ENCODE results near the gene NDRG3. TPM values are rescaled to one million over a fixed set of nuclear protein-coding genes. Genes with fewer than 3 reads are reported as not detected.
A peak's percentile ranks its signal among the peaks of the same experiment; 100 is the strongest.

The NDRG3 gene
- total and polyA plus RNA-seq, 2 experiments from 2014 or later: 19.8 to 23.3 TPM

DNA sequence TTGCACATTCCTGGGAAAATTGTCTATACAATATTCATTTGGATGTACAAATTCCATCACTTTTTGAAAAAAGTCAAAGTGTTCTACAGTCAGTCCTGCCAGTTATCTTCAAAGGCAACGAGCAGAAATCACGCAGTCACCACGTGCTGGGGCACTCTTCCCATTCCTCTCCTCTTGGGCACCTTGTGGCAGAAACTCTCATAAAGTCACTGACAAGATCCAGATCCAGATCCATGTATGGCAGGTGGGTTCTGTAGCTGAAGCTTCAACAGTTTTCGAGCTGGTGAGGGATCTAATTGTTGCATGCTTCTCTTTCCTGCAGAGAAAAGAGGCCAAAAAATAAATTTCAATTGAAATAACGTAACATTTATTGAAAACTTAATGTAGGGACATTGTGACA, 6.7 kb upstream of the NDRG3 start:
- Histone ChIP-seq H4K20me1 (ENCODE audit: insufficient read depth) (no peaks in the 10 kb centered on the region), H3F3A (ENCODE audit: insufficient read depth) (peaks cover 35% of the 10 kb centered on the region), H3K79me2 (ENCODE audit: insufficient read depth) (no peaks in the 10 kb centered on the region), H3K27ac (no peak overlapping the region), H3K9me3 (ENCODE audit: low read depth) (no peaks in the 10 kb centered on the region), H2AFZ (no peak overlapping the region), H3K4me2 (ENCODE audit: unreplicated experiment) (no peak overlapping the region), H3K36me3 (ENCODE audit: low read depth) (peaks cover 13% of the 10 kb centered on the region; the same call in 1 of the 2 replicates), H3K27me3 (replicated peaks; ENCODE audit: insufficient read depth) (no peaks in the 10 kb centered on the region), H3K4me3 (no peak overlapping the region), H3K4me1 (ENCODE audit: insufficient read depth) (peaks cover 11% of the 10 kb centered on the region; the same call in 1 of the 2 replicates), H3K9ac (no peak overlapping the region), H3K9me2 (ENCODE audit: insufficient read depth) (no peaks in the 10 kb centered on the region)
- DNase-seq: no peak
- no peak for TF ChIP-seq EZH2 (IDR thresholded peaks at IDR 0.05; ENCODE audit: insufficient read depth, poor library complexity, severe bottlenecking)
- TF ChIP-seq EZH2phosphoT487 (IDR thresholded peaks at IDR 0.05; ENCODE audit: insufficient read depth, low read depth): no peak
- WGBS, 2 experiments (ENCODE audit: low coverage in 1 of 2, low lambda C conversion rate in 2 of 2, missing lambda C conversion rate in 2 of 2): 85 to 86% methylated on average over 5 of the region's 5 CpGs
- in situ Hi-C loops (cut with MboI): no loop called here

DNA sequence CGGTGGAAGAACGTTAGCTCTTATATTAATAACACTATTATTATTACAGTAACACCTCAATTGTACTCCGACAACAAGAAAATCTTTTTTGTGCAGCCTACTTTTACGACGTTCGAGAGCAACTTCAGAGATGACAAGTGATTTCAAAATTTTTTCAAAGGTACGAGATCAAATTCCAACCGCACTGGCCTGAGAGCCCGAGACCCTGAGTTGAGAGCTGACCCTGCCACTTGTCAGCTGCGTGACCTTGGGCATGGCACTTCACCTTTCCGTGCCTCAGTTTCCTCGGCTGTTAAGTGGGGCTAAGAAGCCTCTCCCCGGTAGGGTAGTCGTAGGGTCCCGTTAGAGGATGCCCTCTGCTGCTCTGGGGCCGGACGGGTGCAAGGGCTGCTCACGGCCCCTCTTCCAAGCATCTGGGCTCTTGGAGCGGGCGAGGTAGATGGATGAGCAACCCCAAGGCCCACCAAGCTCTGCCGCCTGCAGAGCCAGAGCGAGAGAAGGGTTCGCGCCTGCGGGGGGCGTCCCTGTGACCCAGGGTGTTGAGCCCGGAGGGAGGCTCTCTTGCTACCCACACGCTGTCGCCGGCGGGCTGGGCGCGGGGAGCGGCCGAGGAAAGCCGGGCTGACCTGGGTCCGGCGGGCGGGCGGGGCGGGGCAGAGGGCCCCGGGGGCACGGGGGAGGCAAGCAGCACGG, 510 bp downstream of the NDRG3 start:
- Histone ChIP-seq H3K36me3 (ENCODE audit: low read depth) (no peaks in the 10 kb centered on the region), H3K4me1 (ENCODE audit: insufficient read depth) (peaks cover 4% of the 10 kb centered on the region), H3K9ac (peak overlapping the region; percentile 57), H3K4me2 (ENCODE audit: unreplicated experiment) (peak overlapping the region; percentile 97), H3K9me3 (ENCODE audit: low read depth) (no peaks in the 10 kb centered on the region), H3K79me2 (ENCODE audit: insufficient read depth) (peaks cover 14% of the 10 kb centered on the region; the same call in 1 of the 2 replicates), H3K27me3 (replicated peaks; ENCODE audit: insufficient read depth) (no peaks in the 10 kb centered on the region), H3K4me3 (peak overlapping the region; percentile 76), H3K9me2 (ENCODE audit: insufficient read depth) (no peaks in the 10 kb centered on the region), H3K27ac (0 out of 2 replicates have a peak overlapping the region, but pooled peaks have one; percentile 10), H4K20me1 (ENCODE audit: insufficient read depth) (no peaks in the 10 kb centered on the region), H3F3A (ENCODE audit: insufficient read depth) (0 out of 2 replicates have a peak, but pooled peaks cover 4% of the 10 kb centered on the region), H2AFZ (peak overlapping the region; percentile 84)
- in situ Hi-C loops (cut with MboI): no loop called here
- TF ChIP-seq EZH2phosphoT487 (IDR thresholded peaks at IDR 0.05; ENCODE audit: insufficient read depth, low read depth) (no peak), EZH2 (IDR thresholded peaks at IDR 0.05; ENCODE audit: insufficient read depth, poor library complexity, severe bottlenecking) (no peak)
- WGBS, 2 experiments (ENCODE audit: low coverage in 1 of 2, low lambda C conversion rate in 2 of 2, missing lambda C conversion rate in 2 of 2): 1 to 3% methylated on average over 26 to 31 of the region's 44 CpGs
- DNase-seq: peak; percentile 45

DNA sequence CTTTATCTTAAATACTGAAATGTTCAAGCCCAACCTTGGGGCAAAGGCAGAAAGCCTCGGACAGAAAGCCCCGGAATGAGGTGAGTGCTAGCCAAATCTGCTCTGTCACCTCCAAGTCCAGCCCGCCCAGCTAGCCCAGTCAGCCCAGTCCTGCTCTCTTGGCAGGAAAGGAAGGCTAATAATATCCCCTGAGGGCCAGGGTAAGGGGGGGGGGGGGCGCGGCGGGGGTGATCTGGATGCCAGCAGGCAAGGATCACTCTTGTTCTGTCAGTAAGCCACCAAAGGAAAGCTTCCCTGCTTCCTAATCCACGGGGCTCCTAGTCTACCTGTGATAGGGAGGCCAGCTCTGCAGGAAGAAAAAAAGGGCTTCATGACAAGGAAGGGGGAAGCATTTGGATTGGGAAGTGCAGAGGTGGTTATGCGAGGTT, 1.1 kb downstream of the NDRG3 start:
- H3K9me2 ChIP-seq (ENCODE audit: insufficient read depth): no peaks in the 10 kb centered on the region

GRCh38 chr20:36744243-36744642, 1.6 kb downstream of the NDRG3 start:
- H3K4me2 ChIP-seq (ENCODE audit: unreplicated experiment): peak overlapping the region; percentile 97
- WGBS, 2 experiments (ENCODE audit: low coverage in 1 of 2, low lambda C conversion rate in 2 of 2, missing lambda C conversion rate in 2 of 2): 55 to 56% methylated on average over 4 of the region's 4 CpGs
- 0 out of 2 replicates have a peak overlapping the region, but pooled peaks have one; percentile 23 for H3K9ac ChIP-seq
- H3K27ac ChIP-seq: 0 out of 2 replicates have a peak overlapping the region, but pooled peaks have one; percentile 10
- 0 out of 2 replicates have a peak, but pooled peaks cover 4% of the 10 kb centered on the region for H3F3A ChIP-seq (ENCODE audit: insufficient read depth)
- TF ChIP-seq EZH2 (IDR thresholded peaks at IDR 0.05; ENCODE audit: insufficient read depth, poor library complexity, severe bottlenecking) (no peak), EZH2phosphoT487 (IDR thresholded peaks at IDR 0.05; ENCODE audit: insufficient read depth, low read depth) (no peak)
- no peaks in the 10 kb centered on the region for H3K27me3 ChIP-seq (replicated peaks; ENCODE audit: insufficient read depth)
- no peaks in the 10 kb centered on the region for H4K20me1 ChIP-seq (ENCODE audit: insufficient read depth)
- no peaks in the 10 kb centered on the region for H3K9me2 ChIP-seq (ENCODE audit: insufficient read depth)
- peaks cover 4% of the 10 kb centered on the region for H3K4me1 ChIP-seq (ENCODE audit: insufficient read depth)
- peaks cover 17% of the 10 kb centered on the region; the same call in 1 of the 2 replicates for H3K79me2 ChIP-seq (ENCODE audit: insufficient read depth)
- in situ Hi-C loops (cut with MboI): no loop called here
- no peaks in the 10 kb centered on the region for H3K9me3 ChIP-seq (ENCODE audit: low read depth)
- DNase-seq: peak; percentile 6
- H3K4me3 ChIP-seq: peak overlapping the region; percentile 76
- no peaks in the 10 kb centered on the region for H3K36me3 ChIP-seq (ENCODE audit: low read depth)
- H2AFZ ChIP-seq: peak overlapping the region; percentile 84

More for the DNA sequence above, 1.1 kb downstream of the NDRG3 start:
- peak overlapping the region; percentile 84 for H2AFZ ChIP-seq
- no peaks in the 10 kb centered on the region for H3K27me3 ChIP-seq (replicated peaks; ENCODE audit: insufficient read depth)
- 0 out of 2 replicates have a peak overlapping the region, but pooled peaks have one; percentile 10 for H3K27ac ChIP-seq
- H3K9ac ChIP-seq: peak overlapping the region; percentile 57
- DNase-seq: peak; percentile 79
- H4K20me1 ChIP-seq (ENCODE audit: insufficient read depth): no peaks in the 10 kb centered on the region
- in situ Hi-C loops (cut with MboI): no loop called here
- H3K36me3 ChIP-seq (ENCODE audit: low read depth): no peaks in the 10 kb centered on the region
- H3F3A ChIP-seq (ENCODE audit: insufficient read depth): 0 out of 2 replicates have a peak, but pooled peaks cover 4% of the 10 kb centered on the region
- peak overlapping the region; percentile 97 for H3K4me2 ChIP-seq (ENCODE audit: unreplicated experiment)
- H3K79me2 ChIP-seq (ENCODE audit: insufficient read depth): peaks cover 14% of the 10 kb centered on the region; the same call in 1 of the 2 replicates
- no peak for TF ChIP-seq EZH2phosphoT487 (IDR thresholded peaks at IDR 0.05; ENCODE audit: insufficient read depth, low read depth)
- no peak for TF ChIP-seq EZH2 (IDR thresholded peaks at IDR 0.05; ENCODE audit: insufficient read depth, poor library complexity, severe bottlenecking)
- WGBS, 2 experiments (ENCODE audit: low coverage in 1 of 2, low lambda C conversion rate in 2 of 2, missing lambda C conversion rate in 2 of 2): 2 to 5% methylated on average over 5 to 8 of the region's 8 CpGs
- H3K4me3 ChIP-seq: peak overlapping the region; percentile 76
- no peaks in the 10 kb centered on the region for H3K9me3 ChIP-seq (ENCODE audit: low read depth)
- peaks cover 4% of the 10 kb centered on the region for H3K4me1 ChIP-seq (ENCODE audit: insufficient read depth)

Data from GM23248 (cell line).